A549 (cell line): Measurements from ENCODE around the gene ATP8A2. TPM values are rescaled to one million over a fixed set of nuclear protein-coding genes. Genes with fewer than 3 reads are reported as not detected.

Experiments used
- ATAC-seq, 2 experiments: fragments of 200-7000 bp in 1 of 2; fragments of >200 bp in 1 of 2; cut with Nextera tagmentation in 1 of 2; cut with Tn5 transposase in 1 of 2; 3 replicates each; pipeline versions ENCODE4 v1.8.0 to v1.9.1; 2018 to 2020; ENCODE audit warnings: mild to moderate bottlenecking in 1 of 2, moderate library complexity in 1 of 2
- CTCF ChIA-PET: fragments of 300-600 bp; sonication (Branson Sonifier 250); formaldehyde crosslinking; extraction: SDS; loops from one replicate; lab custom pipeline; 2021; ENCODE audit warnings: antibody characterized with exemption, inconsistent platforms; lab: Yijun Ruan, JAX
- POLR2A ChIA-PET: fragments of 350-600 bp; formaldehyde crosslinking; extraction: SDS; loops from one replicate; lab custom pipeline; 2021; ENCODE audit warnings: antibody characterized with exemption, inconsistent platforms; lab: Yijun Ruan, JAX
- DNase-seq, 2 experiments: peaks; one replicate each; pipeline versions ENCODE4 v3.0.0 to v3.0.0-alpha.2; 2011 to 2016; ENCODE audit warnings: low read depth in 1 of 2, low spot score in 1 of 2
- FAIRE-seq: peaks from 2 replicates; lab custom pipeline; 2011; peaks lifted over from hg19 to GRCh38; lab: Jason Lieb, UNC
- H3K27ac ChIP-seq, 2 experiments: fragments of >200 bp; sonication (Bioruptor Twin); formaldehyde crosslinking; 3 replicates each; pipeline ENCODE4 v1.5.1; 2016 to 2017
- H3K4me1 ChIP-seq: fragments of >200 bp; sonication (Bioruptor Twin); formaldehyde crosslinking; 3 replicates; pipeline ENCODE4 v1.6.1; 2016
- H3K4me2 ChIP-seq: fragments of >200 bp; sonication (Bioruptor Twin); formaldehyde crosslinking; 3 replicates; pipeline ENCODE4 v1.6.1; 2016
- H3K4me3 ChIP-seq: fragments of >200 bp; sonication (Bioruptor Twin); formaldehyde crosslinking; 3 replicates; pipeline ENCODE4 v1.5.1; 2016
- H3K9me3 ChIP-seq: fragments of >200 bp; sonication (Bioruptor Twin); formaldehyde crosslinking; 3 replicates; pipeline ENCODE4 v1.6.1; 2016
- BCL3 ChIP-seq: fragments of >200 bp; sonication (Bioruptor Twin); formaldehyde crosslinking; IDR thresholded peaks from 3 replicates; pipeline ENCODE4 v1.6.1; 2016
- BHLHE40 ChIP-seq: IDR thresholded peaks from 2 replicates; pipeline ENCODE4 v1.6.1; 2012; ENCODE audit warnings: low read depth, low read length, inconsistent platforms
- CHD2 ChIP-seq: fragments of 150-350 bp; IDR thresholded peaks from 2 replicates; pipeline ENCODE4 v1.6.1; 2014; ENCODE audit warnings: low read length; ENCODE audit not compliant: partially characterized antibody
- CHD4 ChIP-seq: fragments of 200-600 bp; sonication (generic); IDR thresholded peaks from 2 replicates; pipeline ENCODE4 v1.6.1; 2016; ENCODE audit warnings: antibody characterized with exemption, mild to moderate bottlenecking, borderline replicate concordance
- E2F6 ChIP-seq: IDR thresholded peaks from 2 replicates; pipeline ENCODE4 v1.6.1; 2012; ENCODE audit warnings: low read depth, borderline replicate concordance
- EHF ChIP-seq: fragments of 250-450 bp; sonication (Bioruptor Pico); IDR thresholded peaks from 2 replicates; pipeline ENCODE4 v1.5.0; 2020; ENCODE audit warnings: mild to moderate bottlenecking
- FOXS1 ChIP-seq: fragments of 250-450 bp; sonication (Bioruptor Pico); IDR thresholded peaks from 2 replicates; pipeline ENCODE4 v1.5.0; 2020; ENCODE audit warnings: mild to moderate bottlenecking, moderate library complexity
- HES2 ChIP-seq: fragments of >200 bp; sonication (Bioruptor Twin); formaldehyde crosslinking; IDR thresholded peaks from 2 replicates; pipeline ENCODE4 v1.6.1; 2016
- HOXA7 ChIP-seq: fragments of 250-450 bp; sonication (Bioruptor Pico); IDR thresholded peaks from 2 replicates; pipeline ENCODE4 v1.5.0; 2020; ENCODE audit warnings: mild to moderate bottlenecking, moderate library complexity
- HOXB13 ChIP-seq: fragments of 250-450 bp; sonication (Bioruptor Pico); IDR thresholded peaks from 2 replicates; pipeline ENCODE4 v1.5.0; 2020; ENCODE audit warnings: low read depth, mild to moderate bottlenecking, moderate library complexity
- JUN ChIP-seq, 2 experiments: fragments of >200 bp; sonication (Bioruptor Twin); formaldehyde crosslinking; IDR thresholded peaks; 2 replicates in 1 of 2; 3 replicates in 1 of 2; pipeline ENCODE4 v1.6.1; 2016 to 2017
- JUNB ChIP-seq: fragments of >200 bp; sonication (Bioruptor Twin); formaldehyde crosslinking; IDR thresholded peaks from 2 replicates; pipeline ENCODE4 v1.6.1; 2016
- KDM5A ChIP-seq: fragments of 200-600 bp; sonication (generic); IDR thresholded peaks from 2 replicates; pipeline ENCODE4 v1.6.1; 2016; ENCODE audit warnings: antibody characterized with exemption, mild to moderate bottlenecking
- MAFK ChIP-seq: fragments of 450-650 bp; IDR thresholded peaks from 2 replicates; pipeline ENCODE4 v1.6.1; 2014; ENCODE audit not compliant: partially characterized antibody
- MAX ChIP-seq: IDR thresholded peaks from 2 replicates; pipeline ENCODE4 v1.6.1; 2012
- MAZ ChIP-seq: fragments of 150-350 bp; IDR thresholded peaks from 2 replicates; pipeline ENCODE4 v1.6.1; 2014; ENCODE audit warnings: antibody characterized with exemption, low read depth, low read length, borderline replicate concordance
- MYC ChIP-seq: IDR thresholded peaks from 2 replicates; pipeline ENCODE4 v1.6.1; 2012; ENCODE audit warnings: mild to moderate bottlenecking, inconsistent platforms, low read length, improper control_type of control experiment, borderline replicate concordance
- PHF8 ChIP-seq: fragments of 200-600 bp; sonication (generic); IDR thresholded peaks from 2 replicates; pipeline ENCODE4 v1.6.1; 2016; ENCODE audit warnings: low read depth, mild to moderate bottlenecking, antibody characterized with exemption, moderate library complexity, borderline replicate concordance
- POLR2A ChIP-seq: IDR thresholded peaks from 2 replicates; pipeline ENCODE4 v1.6.1; 2012; ENCODE audit warnings: mild to moderate bottlenecking, low read length
- RAD21 ChIP-seq, 2 experiments: fragments of >200 bp in 1 of 2; sonication (Bioruptor Twin) in 1 of 2; formaldehyde crosslinking in 1 of 2; IDR thresholded peaks in 1 of 2; conservative IDR thresholded peaks in 1 of 2; 2 replicates in 1 of 2; 3 replicates in 1 of 2; pipeline ENCODE4 v1.6.1; 2012 to 2018; ENCODE audit warnings: inconsistent platforms in 1 of 2
- RCOR1 ChIP-seq: fragments of 150-350 bp; IDR thresholded peaks from 2 replicates; pipeline ENCODE4 v1.6.1; 2014; ENCODE audit warnings: antibody characterized with exemption, low read length, low read depth
- SREBF2 ChIP-seq: fragments of 450-650 bp; IDR thresholded peaks from 2 replicates; pipeline ENCODE4 v1.6.1; 2014; ENCODE audit warnings: mild to moderate bottlenecking, moderate library complexity
- TFCP2L1 ChIP-seq: fragments of 250-450 bp; sonication (Bioruptor Pico); IDR thresholded peaks from 2 replicates; pipeline ENCODE4 v1.5.0; 2021; ENCODE audit warnings: mild to moderate bottlenecking
- TP53 ChIP-seq: fragments of 250-450 bp; sonication (Bioruptor Pico); IDR thresholded peaks from 2 replicates; pipeline ENCODE4 v1.5.0; 2021; ENCODE audit warnings: mild to moderate bottlenecking, moderate library complexity
- ZFP36 ChIP-seq: fragments of 450-650 bp; IDR thresholded peaks from 2 replicates; pipeline ENCODE4 v1.6.1; 2014; ENCODE audit warnings: borderline replicate concordance; ENCODE audit not compliant: partially characterized antibody
- WGBS: methylation state at CpG from one replicate; pipeline ENCODE4 v1.1.6; 2017; ENCODE audit errors: missing lambda C conversion rate; 5-methylcytosine and 5-hydroxymethylcytosine counted together
- polyA plus RNA-seq, 4 experiments: library from polyadenylated mRNA; depleted of rRNA in 3 of 4; stranded (reverse); fragments of >200 nt; fragmentation: RNase III in 1 of 4; extraction: RNeasy Plus Mini Kit Qiagen cat#74134 plus additional on column Dnase treatment in 1 of 4; gene quantifications; 2 replicates in 3 of 4; 3 replicates in 1 of 4; pipeline ENCODE4 v1.2.3, GENCODE V29; 2011 to 2017

The ATP8A2 gene
- polyA plus RNA-seq, 2 of the 4 experiments (the other 2 are of a cell fraction): 0.03 TPM; not detected in 1

- no peak for TF ChIP-seq MAZ
- TF ChIP-seq TFCP2L1 (CRISPR knock-in tag): no peak
- no peak for TF ChIP-seq BHLHE40
- TF ChIP-seq JUNB: no peak
- TF ChIP-seq MAFK: no peak
- no peak for TF ChIP-seq RAD21 (conservative IDR thresholded peaks at IDR 0.05 in 1 of 2, IDR thresholded peaks at IDR 0.05 in 1 of 2)
- no peak for TF ChIP-seq MYC
- TF ChIP-seq E2F6: no peak
- TF ChIP-seq CHD2: no peak
- TF ChIP-seq SREBF2: no peak
- TF ChIP-seq, all 56 proteins: peak for 0
- DNase-seq: peak in 1 of 2 experiments; percentile 2
- Histone ChIP-seq H3K4me1 (no peaks in the 10 kb centered on the region), H3K4me2 (no peak overlapping the region), H3K27ac (no peak overlapping the region), H3K9me3 (no peaks in the 10 kb centered on the region), H3K4me3 (no peak overlapping the region)
- 10% methylated on average over 10 of the region's 10 CpGs for WGBS
- ATAC-seq: no peak
- CTCF ChIA-PET: interaction anchor here (1.1 kb wide), 1 partner anchor 45 kb away, joined by 3 read pairs; no protein-coding TSS in a partner anchor
- FAIRE-seq: no peak
- POLR2A ChIA-PET: no interaction called here
Observed at GRCh38 chr13:25901460-25902376, 529.9 kb downstream of the ATP8A2 start.

GRCh38 chr13:25902455-25902854, 530.7 kb downstream of the ATP8A2 start:
- POLR2A ChIA-PET: no interaction called here
- H3K4me2 ChIP-seq: no peak overlapping the region
- no peak overlapping the region for H3K27ac ChIP-seq
- CTCF ChIA-PET: interaction anchor here (0.6 to 1.1 kb wide), 2 partner anchors 25 to 46 kb away, joined by 3 read pairs; no protein-coding TSS in a partner anchor
- no peak overlapping the region for H3K4me3 ChIP-seq
- H3K9me3 ChIP-seq: no peaks in the 10 kb centered on the region
- H3K4me1 ChIP-seq: no peaks in the 10 kb centered on the region
- no peak for ATAC-seq
- TF ChIP-seq PHF8 (no peak), FOXS1 (CRISPR knock-in tag) (no peak), HOXA7 (CRISPR knock-in tag) (no peak), EHF (CRISPR knock-in tag) (no peak), CHD4 (no peak), HES2 (no peak), KDM5A (no peak), JUN (IDR thresholded peaks at IDR 0.05) (no peak), ZFP36 (no peak), BCL3 (no peak), TP53 (CRISPR knock-in tag) (no peak), MAX (no peak), HOXB13 (CRISPR knock-in tag) (no peak), MAFK (no peak), RCOR1 (no peak), POLR2A (no peak)
- TF ChIP-seq, all 56 proteins: peak for 0
- FAIRE-seq (no peak), DNase-seq (no peak)
- WGBS: 7% methylated on average over 6 of the region's 6 CpGs
